IMR-90 (cell line): Measurements from ENCODE around the gene GBP3. TPM values are rescaled to one million over a fixed set of nuclear protein-coding genes. Genes with fewer than 3 reads are reported as not detected.

Source experiments
- ATAC-seq: fragments of 200-7000 bp; cut with Tn5 transposase; 2 replicates; pipeline ENCODE4 v1.9.1; 2020; ENCODE audit warnings: low read depth, mild to moderate bottlenecking, moderate library complexity
- BruUV-seq: library from RNA; stranded (reverse); fragments of 400-500 nt; replicated peaks from 2 replicates; lab custom pipeline; 2021; lab: Mats Ljungman, UMichigan
- CTCF ChIA-PET: fragments of 300-600 bp; formaldehyde crosslinking; extraction: SDS; loops from one replicate; lab custom pipeline; 2021; ENCODE audit warnings: antibody characterized with exemption; lab: Yijun Ruan, JAX
- POLR2A ChIA-PET: fragments of 300-600 bp; sonication (Branson Sonifier 250); formaldehyde crosslinking; loops from one replicate; lab custom pipeline; 2022; ENCODE audit warnings: antibody characterized with exemption; ENCODE audit not compliant: unreplicated experiment; lab: Charles Lee
- DNase-seq: peaks from one replicate; pipeline ENCODE4 v3.0.0; 2013
- H2AFZ ChIP-seq: replicated peaks from 2 replicates; pipeline ENCODE3; 2013; ENCODE audit warnings: low read length, mild to moderate bottlenecking; ENCODE audit not compliant: poor library complexity
- H2AK5ac ChIP-seq: 2 replicates; pipeline ENCODE4 v1.6.1; 2013; ENCODE audit warnings: low read depth, low read length, inconsistent platforms
- H2AK9ac ChIP-seq: replicated peaks from 2 replicates; pipeline ENCODE3; 2013; ENCODE audit warnings: mild to moderate bottlenecking, low read depth, low read length, moderate library complexity; ENCODE audit not compliant: poor library complexity
- H2BK120ac ChIP-seq: 2 replicates; pipeline ENCODE4 v1.6.1; 2013; ENCODE audit warnings: low read depth, low read length, inconsistent platforms
- H2BK15ac ChIP-seq: 3 replicates; pipeline ENCODE4 v1.6.1; 2013; ENCODE audit warnings: low read depth, low read length, inconsistent platforms
- H2BK20ac ChIP-seq: 2 replicates; pipeline ENCODE4 v1.6.1; 2013; ENCODE audit warnings: low read depth, mild to moderate bottlenecking, inconsistent platforms, low read length, moderate library complexity
- H2BK5ac ChIP-seq: 2 replicates; pipeline ENCODE4 v1.6.1; 2013; ENCODE audit warnings: mild to moderate bottlenecking, low read depth, low read length, inconsistent platforms; ENCODE audit not compliant: poor library complexity, severe bottlenecking
- H3K14ac ChIP-seq: replicated peaks from 2 replicates; pipeline ENCODE4 v1.6.1; 2013; ENCODE audit warnings: low read depth, low read length, inconsistent platforms
- H3K18ac ChIP-seq: 2 replicates; pipeline ENCODE4 v1.6.1; 2013; ENCODE audit warnings: low read depth, low read length, control low read depth
- H3K23ac ChIP-seq: 2 replicates; pipeline ENCODE4 v1.6.1; 2013; ENCODE audit warnings: low read depth, low read length, inconsistent platforms
- H3K27ac ChIP-seq: 2 replicates; pipeline ENCODE4 v1.5.1; 2013; ENCODE audit warnings: mild to moderate bottlenecking, control low read depth, low read length; ENCODE audit not compliant: insufficient read depth
- H3K27me3 ChIP-seq: 2 replicates; pipeline ENCODE4 v1.6.1; 2013; ENCODE audit warnings: low read length; ENCODE audit not compliant: control insufficient read depth, insufficient read depth
- H3K36me3 ChIP-seq: 2 replicates; pipeline ENCODE4 v1.6.1; 2013; ENCODE audit warnings: low read length, mixed read lengths; ENCODE audit not compliant: control insufficient read depth, insufficient read depth
- H3K4ac ChIP-seq: 2 replicates; pipeline ENCODE4 v1.6.1; 2013; ENCODE audit warnings: low read depth, low read length, inconsistent platforms
- H3K4me1 ChIP-seq: 2 replicates; pipeline ENCODE4 v1.6.1; 2013; ENCODE audit warnings: low read length, mixed read lengths; ENCODE audit not compliant: control insufficient read depth, insufficient read depth
- H3K4me2 ChIP-seq: 2 replicates; pipeline ENCODE4 v1.6.1; 2013; ENCODE audit warnings: low read depth, mild to moderate bottlenecking, control low read depth, low read length, moderate library complexity
- H3K4me3 ChIP-seq: 2 replicates; pipeline ENCODE4 v1.5.1; 2013; ENCODE audit warnings: low read depth, mild to moderate bottlenecking, control low read depth, low read length, moderate library complexity; ENCODE audit not compliant: insufficient read depth
- H3K56ac ChIP-seq: 2 replicates; pipeline ENCODE4 v1.6.1; 2013; ENCODE audit warnings: low read length, inconsistent platforms; ENCODE audit not compliant: insufficient read depth; ENCODE audit errors: extremely low read depth
- H3K79me1 ChIP-seq, 2 experiments: 2 replicates each; pipeline ENCODE4 v1.6.1; 2013; ENCODE audit warnings: low read length in 2 of 2, inconsistent platforms in 1 of 2, low read depth in 1 of 2
- H3K9ac ChIP-seq: 2 replicates; pipeline ENCODE4 v1.6.1; 2013; ENCODE audit warnings: low read depth, low read length, control low read depth
- H3K9me1 ChIP-seq: 2 replicates; pipeline ENCODE4 v1.6.1; 2013; ENCODE audit warnings: low read length, inconsistent platforms; ENCODE audit not compliant: insufficient read depth
- H3K9me3 ChIP-seq: 2 replicates; pipeline ENCODE4 v1.6.1; 2013; ENCODE audit warnings: low read length; ENCODE audit not compliant: control insufficient read depth, insufficient read depth
- H4K20me1 ChIP-seq: 2 replicates; pipeline ENCODE4 v1.6.1; 2013; ENCODE audit warnings: low read length, inconsistent platforms; ENCODE audit not compliant: insufficient read depth
- H4K5ac ChIP-seq: 2 replicates; pipeline ENCODE4 v1.6.1; 2013; ENCODE audit warnings: mild to moderate bottlenecking, low read depth, low read length, control low read depth
- H4K8ac ChIP-seq, 2 experiments: 2 replicates each; pipeline ENCODE4 v1.6.1; 2013; ENCODE audit warnings: low read depth in 2 of 2, low read length in 2 of 2, control low read depth in 1 of 2, inconsistent platforms in 1 of 2
- H4K91ac ChIP-seq: 2 replicates; pipeline ENCODE4 v1.6.1; 2013; ENCODE audit warnings: low read depth, low read length, inconsistent platforms; ENCODE audit not compliant: insufficient read depth
- CHD1 ChIP-seq: IDR thresholded peaks from 2 replicates; pipeline ENCODE4 v1.6.1; 2012; ENCODE audit warnings: low read depth, low read length, improper control_type of control experiment
- FOS ChIP-seq: fragments of 150-350 bp; IDR thresholded peaks from 2 replicates; pipeline ENCODE4 v1.6.1; 2016; ENCODE audit warnings: low read depth, low read length
- MXI1 ChIP-seq: IDR thresholded peaks from 2 replicates; pipeline ENCODE4 v1.6.1; 2012; ENCODE audit warnings: low read depth, mild to moderate bottlenecking, low read length, moderate library complexity, borderline replicate concordance
- NFE2L2 ChIP-seq: fragments of 150-350 bp; IDR thresholded peaks from 2 replicates; pipeline ENCODE4 v1.6.1; 2016; ENCODE audit warnings: low read depth, mild to moderate bottlenecking, low read length
- POLR2A ChIP-seq: IDR thresholded peaks from 2 replicates; pipeline ENCODE4 v1.6.1; 2012; ENCODE audit warnings: mild to moderate bottlenecking, low read depth, low read length
- RAD21 ChIP-seq: IDR thresholded peaks from 2 replicates; pipeline ENCODE4 v1.6.1; 2012; ENCODE audit warnings: low read length, improper control_type of control experiment
- RFX5 ChIP-seq: IDR thresholded peaks from 2 replicates; pipeline ENCODE4 v1.8.0; 2012; ENCODE audit warnings: low read depth, mild to moderate bottlenecking, low read length, moderate library complexity
- SMC3 ChIP-seq: fragments of 150-350 bp; IDR thresholded peaks from 2 replicates; pipeline ENCODE4 v1.6.1; 2016; ENCODE audit warnings: low read depth, mild to moderate bottlenecking, antibody characterized with exemption, low read length, moderate library complexity
- WGBS, 2 experiments: methylation state at CpG; one replicate each; pipeline versions ENCODE4 v1.1.5 to v1.1.7; 2013; ENCODE audit warnings: missing lambda C conversion rate in 2 of 2; ENCODE audit not compliant: insufficient read length in 1 of 2; ENCODE audit errors: extremely low coverage in 2 of 2; 5-methylcytosine and 5-hydroxymethylcytosine counted together
- dilution Hi-C: fragments of 300-500 bp; cut with HindIII; formaldehyde crosslinking; loops from one replicate; pipeline ENCODE4 v1.14.3; 2018; ENCODE audit warnings: low sequenced_read_pairs; ENCODE audit not compliant: unreplicated experiment
- in situ Hi-C: fragments of 300-500 bp; cut with MboI; formaldehyde crosslinking; loops from 3 replicates; pipeline ENCODE4 v1.14.3; 2019; ENCODE audit warnings: low sequenced_read_pairs, inconsistent platforms, mixed read lengths
- intact Hi-C: fragments of 100-400 bp; cut with micrococcal nuclease; formaldehyde crosslinking; loops from 2 replicates; pipeline ENCODE4 v1.10.0; 2022
- polyA plus RNA-seq, 3 experiments: library from polyadenylated mRNA; depleted of rRNA; stranded (reverse); fragments of >200 nt; gene quantifications; 2 replicates each; pipeline ENCODE4 v1.2.3, GENCODE V29; 2012; ENCODE audit warnings: low replicate concordance in 1 of 3
- total RNA-seq: library from RNA; depleted of rRNA; stranded (reverse); fragments of >200 nt; gene quantifications from 2 replicates; pipeline ENCODE4 v1.2.3, GENCODE V29; 2012
- TF ChIP-seq, protein P1 (sequence below): conservative IDR thresholded peaks from 2 replicates; pipeline ENCODE4 v1.5.1; 2012; ENCODE audit warnings: mild to moderate bottlenecking, low read depth, low read length, improper control_type of control experiment

The GBP3 gene
- total and polyA plus RNA-seq, 2 of the 4 experiments (the other 2 are of a cell fraction): 21.9 to 50.0 TPM

DNA sequence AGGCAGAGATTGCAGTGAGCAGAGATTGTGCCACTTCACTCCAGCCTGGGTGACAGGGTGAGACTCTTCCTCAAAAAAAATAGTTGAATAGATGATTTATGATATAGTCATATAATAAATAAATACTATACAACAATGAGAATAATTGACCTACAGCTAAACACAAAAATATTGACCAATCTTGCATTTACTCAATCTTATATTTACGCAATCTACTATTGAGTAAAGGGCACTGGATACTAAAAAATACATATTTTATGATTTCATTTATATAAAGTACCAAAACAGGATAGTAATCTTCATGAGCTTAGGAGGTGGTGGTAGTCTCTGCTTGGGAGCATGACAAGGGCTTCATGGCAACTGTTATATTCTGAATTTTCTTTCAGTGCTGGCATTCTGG is 19.1 kb upstream of the GBP3 start:
- CTCF ChIA-PET: interaction anchor here (1.1 kb wide), 1 partner anchor 23 kb away, joined by 4 read pairs; the partner anchor contains the start of gene GBP1

More for the DNA sequence above, 19.1 kb upstream of the GBP3 start:
- Histone ChIP-seq H3K4me1 (no peaks in the 10 kb centered on the region), H2AK9ac (no peak overlapping the region), H4K91ac (no peak overlapping the region), H3K79me1 (no peaks in the 10 kb centered on the region), H3K9ac (no peak overlapping the region), H4K8ac (no peak overlapping the region), H4K20me1 (no peaks in the 10 kb centered on the region), H3K9me3 (no peaks in the 10 kb centered on the region; the same call in 1 of the 2 replicates), H3K36me3 (no peaks in the 10 kb centered on the region), H3K23ac (no peak overlapping the region), H3K27ac (no peak overlapping the region), H3K27me3 (no peaks in the 10 kb centered on the region), H2AFZ (no peak overlapping the region), H3K56ac (no peak overlapping the region), H3K4me3 (no peak overlapping the region), H3K14ac (no peak overlapping the region), H2BK120ac (no peak overlapping the region), H3K4ac (no peak overlapping the region), H3K4me2 (no peak overlapping the region), H3K18ac (no peak overlapping the region), H2AK5ac (no peak overlapping the region), H2BK20ac (no peak overlapping the region), H3K9me1 (no peaks in the 10 kb centered on the region), H4K5ac (no peak overlapping the region), H2BK15ac (no peak overlapping the region), H2BK5ac (peak overlapping the region; percentile 29)
- TF ChIP-seq NFE2L2 (no peak), MXI1 (no peak), SMC3 (no peak), RAD21 (no peak), CHD1 (no peak), POLR2A (no peak), FOS (no peak), RFX5 (no peak)
- TF ChIP-seq, protein P1, sequence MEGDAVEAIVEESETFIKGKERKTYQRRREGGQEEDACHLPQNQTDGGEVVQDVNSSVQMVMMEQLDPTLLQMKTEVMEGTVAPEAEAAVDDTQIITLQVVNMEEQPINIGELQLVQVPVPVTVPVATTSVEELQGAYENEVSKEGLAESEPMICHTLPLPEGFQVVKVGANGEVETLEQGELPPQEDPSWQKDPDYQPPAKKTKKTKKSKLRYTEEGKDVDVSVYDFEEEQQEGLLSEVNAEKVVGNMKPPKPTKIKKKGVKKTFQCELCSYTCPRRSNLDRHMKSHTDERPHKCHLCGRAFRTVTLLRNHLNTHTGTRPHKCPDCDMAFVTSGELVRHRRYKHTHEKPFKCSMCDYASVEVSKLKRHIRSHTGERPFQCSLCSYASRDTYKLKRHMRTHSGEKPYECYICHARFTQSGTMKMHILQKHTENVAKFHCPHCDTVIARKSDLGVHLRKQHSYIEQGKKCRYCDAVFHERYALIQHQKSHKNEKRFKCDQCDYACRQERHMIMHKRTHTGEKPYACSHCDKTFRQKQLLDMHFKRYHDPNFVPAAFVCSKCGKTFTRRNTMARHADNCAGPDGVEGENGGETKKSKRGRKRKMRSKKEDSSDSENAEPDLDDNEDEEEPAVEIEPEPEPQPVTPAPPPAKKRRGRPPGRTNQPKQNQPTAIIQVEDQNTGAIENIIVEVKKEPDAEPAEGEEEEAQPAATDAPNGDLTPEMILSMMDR: no peak
- in situ Hi-C loops (no loop called here), intact Hi-C loops (no loop called here), dilution Hi-C loops (no loop called here)
- no peak for ATAC-seq
- BruUV-seq: no TSS peak
- no CpG with 5 or more reads among the region's 1 CpG for WGBS, 2 experiments
- POLR2A ChIA-PET: no interaction called here
- no peak for DNase-seq
